ENCODE results near the gene NUP210. TPM values are rescaled to one million over a fixed set of nuclear protein-coding genes. Genes with fewer than 3 reads are reported as not detected.

The NUP210 gene
- polyA plus RNA-seq, 1 of the 3 experiments (the other 2 are of a cell fraction): 1.8 TPM

- ChIA-PET POLR2A (no interaction called here), CTCF (interaction anchor here (2.8 kb wide), 1 partner anchor 195 kb away, joined by 11 read pairs; no protein-coding TSS in a partner anchor)
- Histone ChIP-seq H3K27ac (ENCODE audit: low read depth in 2 of 2, low read length in 1 of 2) (no peak overlapping the region), H3K4me1 (ENCODE audit: control insufficient read depth in 1 of 2, insufficient read depth in 2 of 2, low read depth in 1 of 2, low read length in 1 of 2) (no peaks in the 10 kb centered on the region), H3K9me3 (peaks cover 8% of the 10 kb centered on the region; the same call in 1 of the 2 replicates), H3K4me3 (ENCODE audit: low read depth in 2 of 2, low read length in 1 of 2) (no peak overlapping the region), H3K4me2 (no peak overlapping the region), H3F3A (replicated peaks; ENCODE audit: insufficient read depth) (no peaks in the 10 kb centered on the region), H3K36me3 (replicated peaks in 1 of 2; ENCODE audit: control insufficient read depth in 1 of 2, insufficient read depth in 2 of 2, low read length in 1 of 2) (no peaks in the 10 kb centered on the region), H4K20me1 (ENCODE audit: insufficient read depth) (no peaks in the 10 kb centered on the region), H3K9me2 (no peaks in the 10 kb centered on the region), H3K9ac (no peak overlapping the region), H3K27me3 (ENCODE audit: insufficient read depth) (peaks cover 10% of the 10 kb centered on the region), H3K79me2 (ENCODE audit: insufficient read depth) (no peaks in the 10 kb centered on the region), H2AFZ (ENCODE audit: low read depth) (no peak overlapping the region)
- no peak for TF ChIP-seq RAD21 (IDR thresholded peaks at IDR 0.05; ENCODE audit: low read length)
- no peak for TF ChIP-seq SIN3A (IDR thresholded peaks at IDR 0.05; ENCODE audit: borderline replicate concordance, low read depth, low read length)
- TF ChIP-seq TEAD4 (IDR thresholded peaks at IDR 0.05; ENCODE audit: borderline replicate concordance, insufficient read depth): no peak
- no peak for TF ChIP-seq JUND (IDR thresholded peaks at IDR 0.05)
- no peak for TF ChIP-seq TCF12 (IDR thresholded peaks at IDR 0.05)
- WGBS (ENCODE audit: low lambda C conversion rate): 34% methylated on average over 2 of the region's 2 CpGs
- DNase-seq: no peak
Measured at GRCh38 chr3:13286873-13287272, 133.2 kb downstream of the NUP210 start.

- Histone ChIP-seq H2AFZ (ENCODE audit: low read depth) (no peak overlapping the region), H3K79me2 (ENCODE audit: insufficient read depth) (no peaks in the 10 kb centered on the region), H3K4me3 (ENCODE audit: low read depth in 2 of 2, low read length in 1 of 2) (no peak overlapping the region), H3K9me3 (peaks cover 8% of the 10 kb centered on the region; the same call in 1 of the 2 replicates), H3K9ac (no peak overlapping the region), H3K9me2 (no peaks in the 10 kb centered on the region), H4K20me1 (ENCODE audit: insufficient read depth) (no peaks in the 10 kb centered on the region), H3K27me3 (ENCODE audit: insufficient read depth) (peaks cover 10% of the 10 kb centered on the region), H3K4me2 (no peak overlapping the region), H3F3A (replicated peaks; ENCODE audit: insufficient read depth) (no peaks in the 10 kb centered on the region), H3K4me1 (ENCODE audit: control insufficient read depth in 1 of 2, insufficient read depth in 2 of 2, low read depth in 1 of 2, low read length in 1 of 2) (no peaks in the 10 kb centered on the region), H3K36me3 (replicated peaks in 1 of 2; ENCODE audit: control insufficient read depth in 1 of 2, insufficient read depth in 2 of 2, low read length in 1 of 2) (no peaks in the 10 kb centered on the region), H3K27ac (ENCODE audit: low read depth in 2 of 2, low read length in 1 of 2) (no peak overlapping the region)
- ChIA-PET POLR2A (no interaction called here), CTCF (interaction anchor here (2.4 to 3.8 kb wide), 3 partner anchors 19 to 193 kb away, joined by 8 to 18 read pairs (median 11); no protein-coding TSS in a partner anchor)
- DNase-seq: no peak
- WGBS (ENCODE audit: low lambda C conversion rate): 54% methylated on average over 7 of the region's 11 CpGs
- TF ChIP-seq, protein P1, sequence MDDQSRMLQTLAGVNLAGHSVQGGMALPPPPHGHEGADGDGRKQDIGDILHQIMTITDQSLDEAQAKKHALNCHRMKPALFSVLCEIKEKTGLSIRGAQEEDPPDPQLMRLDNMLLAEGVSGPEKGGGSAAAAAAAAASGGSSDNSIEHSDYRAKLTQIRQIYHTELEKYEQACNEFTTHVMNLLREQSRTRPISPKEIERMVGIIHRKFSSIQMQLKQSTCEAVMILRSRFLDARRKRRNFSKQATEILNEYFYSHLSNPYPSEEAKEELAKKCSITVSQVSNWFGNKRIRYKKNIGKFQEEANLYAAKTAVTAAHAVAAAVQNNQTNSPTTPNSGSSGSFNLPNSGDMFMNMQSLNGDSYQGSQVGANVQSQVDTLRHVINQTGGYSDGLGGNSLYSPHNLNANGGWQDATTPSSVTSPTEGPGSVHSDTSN (IDR thresholded peaks at IDR 0.05): no peak
- TF ChIP-seq, protein P2, sequence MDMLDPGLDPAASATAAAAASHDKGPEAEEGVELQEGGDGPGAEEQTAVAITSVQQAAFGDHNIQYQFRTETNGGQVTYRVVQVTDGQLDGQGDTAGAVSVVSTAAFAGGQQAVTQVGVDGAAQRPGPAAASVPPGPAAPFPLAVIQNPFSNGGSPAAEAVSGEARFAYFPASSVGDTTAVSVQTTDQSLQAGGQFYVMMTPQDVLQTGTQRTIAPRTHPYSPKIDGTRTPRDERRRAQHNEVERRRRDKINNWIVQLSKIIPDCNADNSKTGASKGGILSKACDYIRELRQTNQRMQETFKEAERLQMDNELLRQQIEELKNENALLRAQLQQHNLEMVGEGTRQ (IDR thresholded peaks at IDR 0.05; ENCODE audit: borderline replicate concordance, low read depth, low read length): no peak
- TF ChIP-seq NFIC (IDR thresholded peaks at IDR 0.05; ENCODE audit: borderline replicate concordance): no peak
Measured at GRCh38 chr3:13285007-13285567, 135.0 kb downstream of the NUP210 start.

DNA sequence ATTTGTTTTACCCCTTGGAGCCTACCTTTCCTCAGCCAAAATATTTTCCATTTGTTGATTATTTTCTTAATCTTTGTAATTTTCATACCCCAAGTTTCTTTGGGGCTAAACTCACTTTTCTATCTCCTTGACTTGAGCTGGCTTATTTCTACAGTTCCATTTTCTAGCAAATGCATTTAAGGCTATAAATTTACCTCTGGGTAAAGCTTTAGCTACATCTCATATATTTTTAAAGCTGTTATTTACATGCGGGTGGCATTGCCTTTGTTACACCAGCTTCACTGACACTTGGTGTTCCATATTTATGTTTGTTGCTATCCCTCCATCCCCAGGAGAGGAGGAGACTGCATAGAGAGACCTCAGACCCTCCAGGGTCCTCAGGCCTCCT, 136.3 kb downstream of the NUP210 start:
- Histone ChIP-seq H3F3A (replicated peaks; ENCODE audit: insufficient read depth) (no peaks in the 10 kb centered on the region), H3K4me3 (ENCODE audit: low read depth in 2 of 2, low read length in 1 of 2) (no peak overlapping the region; a peak in 1 of 4 replicates), H3K9me3 (peaks cover 8% of the 10 kb centered on the region; the same call in 1 of the 2 replicates), H3K4me2 (no peak overlapping the region), H3K27ac (ENCODE audit: low read depth in 2 of 2, low read length in 1 of 2) (no peak overlapping the region), H3K27me3 (ENCODE audit: insufficient read depth) (peaks cover 10% of the 10 kb centered on the region), H3K36me3 (replicated peaks in 1 of 2; ENCODE audit: control insufficient read depth in 1 of 2, insufficient read depth in 2 of 2, low read length in 1 of 2) (no peaks in the 10 kb centered on the region), H3K9me2 (no peaks in the 10 kb centered on the region), H3K9ac (no peak overlapping the region), H2AFZ (ENCODE audit: low read depth) (no peak overlapping the region), H3K4me1 (ENCODE audit: control insufficient read depth in 1 of 2, insufficient read depth in 2 of 2, low read depth in 1 of 2, low read length in 1 of 2) (no peaks in the 10 kb centered on the region), H4K20me1 (ENCODE audit: insufficient read depth) (no peaks in the 10 kb centered on the region), H3K79me2 (ENCODE audit: insufficient read depth) (no peaks in the 10 kb centered on the region)
- TF ChIP-seq EP300 (IDR thresholded peaks at IDR 0.05; ENCODE audit: borderline replicate concordance in 1 of 2, low read depth in 1 of 2, low read length in 1 of 2): no peak
- TF ChIP-seq RXRA (IDR thresholded peaks at IDR 0.05; ENCODE audit: borderline replicate concordance, low read depth): no peak
- TF ChIP-seq MAX (IDR thresholded peaks at IDR 0.05; ENCODE audit: low read depth): no peak
- TF ChIP-seq, protein P3, sequence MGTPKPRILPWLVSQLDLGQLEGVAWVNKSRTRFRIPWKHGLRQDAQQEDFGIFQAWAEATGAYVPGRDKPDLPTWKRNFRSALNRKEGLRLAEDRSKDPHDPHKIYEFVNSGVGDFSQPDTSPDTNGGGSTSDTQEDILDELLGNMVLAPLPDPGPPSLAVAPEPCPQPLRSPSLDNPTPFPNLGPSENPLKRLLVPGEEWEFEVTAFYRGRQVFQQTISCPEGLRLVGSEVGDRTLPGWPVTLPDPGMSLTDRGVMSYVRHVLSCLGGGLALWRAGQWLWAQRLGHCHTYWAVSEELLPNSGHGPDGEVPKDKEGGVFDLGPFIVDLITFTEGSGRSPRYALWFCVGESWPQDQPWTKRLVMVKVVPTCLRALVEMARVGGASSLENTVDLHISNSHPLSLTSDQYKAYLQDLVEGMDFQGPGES (IDR thresholded peaks at IDR 0.05; ENCODE audit: low read depth, low read length): no peak
- TF ChIP-seq CHD2 (IDR thresholded peaks at IDR 0.05; ENCODE audit: low read length, partially characterized antibody): no peak
- TF ChIP-seq, protein P4, sequence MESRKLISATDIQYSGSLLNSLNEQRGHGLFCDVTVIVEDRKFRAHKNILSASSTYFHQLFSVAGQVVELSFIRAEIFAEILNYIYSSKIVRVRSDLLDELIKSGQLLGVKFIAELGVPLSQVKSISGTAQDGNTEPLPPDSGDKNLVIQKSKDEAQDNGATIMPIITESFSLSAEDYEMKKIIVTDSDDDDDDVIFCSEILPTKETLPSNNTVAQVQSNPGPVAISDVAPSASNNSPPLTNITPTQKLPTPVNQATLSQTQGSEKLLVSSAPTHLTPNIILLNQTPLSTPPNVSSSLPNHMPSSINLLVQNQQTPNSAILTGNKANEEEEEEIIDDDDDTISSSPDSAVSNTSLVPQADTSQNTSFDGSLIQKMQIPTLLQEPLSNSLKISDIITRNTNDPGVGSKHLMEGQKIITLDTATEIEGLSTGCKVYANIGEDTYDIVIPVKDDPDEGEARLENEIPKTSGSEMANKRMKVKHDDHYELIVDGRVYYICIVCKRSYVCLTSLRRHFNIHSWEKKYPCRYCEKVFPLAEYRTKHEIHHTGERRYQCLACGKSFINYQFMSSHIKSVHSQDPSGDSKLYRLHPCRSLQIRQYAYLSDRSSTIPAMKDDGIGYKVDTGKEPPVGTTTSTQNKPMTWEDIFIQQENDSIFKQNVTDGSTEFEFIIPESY (IDR thresholded peaks at IDR 0.05; ENCODE audit: borderline replicate concordance, low read depth): no peak
- TF ChIP-seq FOXM1 (IDR thresholded peaks at IDR 0.05; ENCODE audit: low read depth): no peak
- no peak for TF ChIP-seq MEF2A (IDR thresholded peaks at IDR 0.05; ENCODE audit: borderline replicate concordance, low read depth)
- no peak for TF ChIP-seq TCF12 (IDR thresholded peaks at IDR 0.05)
- no peak for TF ChIP-seq FOXJ3 (CRISPR knock-in tag; IDR thresholded peaks at IDR 0.05)
- ChIA-PET CTCF (interaction anchor here (0.9 to 3.8 kb wide), 20 partner anchors 9 to 197 kb away, joined by 3 to 18 read pairs (median 6); no protein-coding TSS in a partner anchor), POLR2A (no interaction called here)
- no peak for DNase-seq
- 100% methylated on average over 1 of the region's 1 CpG for WGBS (ENCODE audit: low lambda C conversion rate)

Data from SK-N-SH (cell line).